GM12872 (cell line): ENCODE data around the gene DYNLRB1.

Source experiments
- CTCF ChIP-seq: IDR thresholded peaks from 3 replicates; pipeline ENCODE4 v1.5.1; 2011; ENCODE audit warnings: low read depth, mild to moderate bottlenecking, low read length, moderate library complexity; ENCODE audit not compliant: insufficient read depth

Gene DYNLRB1

GRCh38 chr20:34567892-34568865 lies 52.0 kb downstream of the DYNLRB1 start:
- TF ChIP-seq CTCF = no peak

DNA sequence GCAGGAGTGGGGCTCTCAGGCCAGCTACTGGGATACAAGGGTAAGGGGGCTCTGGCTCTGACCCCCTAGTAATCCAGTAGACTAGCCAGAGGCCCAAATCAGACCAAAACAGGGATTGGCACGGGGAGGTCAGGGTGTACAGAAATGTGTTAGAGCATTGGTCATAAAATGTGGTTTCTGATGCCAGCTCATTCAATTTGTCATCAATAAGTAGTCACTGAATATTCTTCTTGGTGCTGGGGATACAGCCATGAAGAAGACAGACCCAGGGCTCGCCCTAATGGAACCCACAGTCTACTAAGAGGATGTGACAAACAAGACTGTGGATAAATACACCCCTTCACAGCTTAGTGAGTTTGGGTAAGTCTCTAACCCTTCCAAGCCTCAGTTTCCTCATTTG lies 53.4 kb downstream of the DYNLRB1 start:
- TF ChIP-seq CTCF = no peak

DNA sequence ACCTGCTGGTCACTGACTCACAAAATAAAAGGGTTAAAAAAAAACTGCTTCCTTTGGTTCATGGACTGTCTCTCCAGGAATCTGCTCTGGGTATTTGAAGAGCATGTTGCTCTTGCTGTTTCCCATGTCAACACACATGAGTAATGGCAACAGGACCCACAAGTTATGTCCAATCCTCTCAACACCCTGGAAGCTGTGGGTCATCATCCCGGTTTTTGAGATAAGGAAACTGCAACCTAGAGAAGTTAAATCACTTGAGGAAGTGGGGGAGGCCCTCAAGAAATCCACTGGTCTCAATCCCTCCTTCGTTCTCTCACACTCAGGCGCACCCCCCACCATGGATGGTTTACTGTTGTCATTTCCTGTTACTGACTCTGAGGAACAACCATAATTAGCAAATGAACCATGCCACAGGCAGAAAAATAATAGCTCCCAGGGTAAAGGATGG lies 54.7 kb downstream of the DYNLRB1 start:
- no peak for TF ChIP-seq CTCF

DNA sequence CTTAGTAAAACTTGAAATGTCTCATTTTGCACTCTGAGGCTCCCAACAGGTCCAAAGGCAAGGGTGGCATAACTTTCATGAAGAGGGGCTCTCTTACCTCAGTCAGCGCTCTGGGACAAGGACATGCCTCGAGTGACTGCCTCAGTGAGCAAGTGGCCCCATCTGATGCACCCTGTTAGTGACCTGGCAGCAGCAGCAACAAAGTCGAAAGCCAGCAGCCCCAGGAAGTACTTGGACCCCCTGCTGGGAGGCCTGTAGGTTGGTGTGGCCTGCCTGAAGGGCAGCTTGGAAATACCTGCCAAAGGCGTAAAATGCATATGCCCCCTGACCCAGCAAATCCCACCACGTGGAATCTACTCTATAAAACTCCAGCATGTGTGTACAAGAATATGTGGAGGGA lies 55.5 kb downstream of the DYNLRB1 start:
- no peak for TF ChIP-seq CTCF

DNA sequence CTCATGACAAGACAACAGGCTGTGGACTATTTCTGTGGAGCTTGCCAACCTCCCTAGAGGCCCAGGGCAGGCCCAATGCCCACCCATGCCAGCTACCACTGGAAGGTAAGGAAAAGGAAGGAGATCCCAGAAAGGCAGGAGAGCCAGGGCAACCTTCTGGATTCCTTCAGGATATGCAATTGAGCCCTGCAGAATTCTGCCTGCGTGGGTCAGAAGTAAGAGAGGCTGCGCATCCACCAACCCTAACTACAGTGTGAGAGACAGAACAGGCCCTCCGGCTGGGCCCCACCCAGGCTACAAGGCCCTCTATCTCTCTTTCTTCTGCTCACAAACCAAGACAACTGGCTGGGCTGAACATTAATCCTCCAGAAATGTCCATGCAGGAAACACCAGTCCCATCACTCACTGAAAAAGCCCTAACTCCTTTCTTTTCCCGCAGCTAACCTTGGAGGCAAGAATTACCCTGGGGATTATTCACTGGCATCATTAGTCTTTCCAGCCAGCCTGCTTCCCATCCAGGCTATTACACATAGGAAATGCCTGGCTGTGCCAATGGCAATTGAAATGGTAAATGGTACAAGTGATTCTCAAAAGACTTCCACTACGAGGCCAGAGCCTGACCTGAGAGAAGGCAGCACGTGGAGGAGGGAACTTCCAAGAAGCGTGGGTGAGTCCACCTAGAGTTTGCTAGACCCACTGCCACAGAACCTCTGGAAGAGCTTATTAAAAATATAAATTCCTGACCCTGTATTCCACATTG lies 57.5 kb downstream of the DYNLRB1 start:
- TF ChIP-seq CTCF = no peak

- no peak for TF ChIP-seq CTCF
These were observed 58.2 kb downstream of the DYNLRB1 start for GRCh38 chr20:34574426-34574825.

GRCh38 chr20:34574861-34575260 lies 58.6 kb downstream of the DYNLRB1 start:
- no peak for TF ChIP-seq CTCF
